HG03457 (cell line): ENCODE data around the gene SLC4A2.
A peak's percentile ranks its signal among the peaks of the same experiment; 100 is the strongest.
"Not testable (repeated sequence)": the region's sequence is repeated elsewhere in the genome, so short reads cannot be mapped to it uniquely, and the experiment has no call there.

Experiments used
- ATAC-seq: cut with Tn5 transposase; IDR thresholded peaks from one replicate; pipeline ENCODE4 v1.9.1; 2021; ENCODE audit warnings: moderate number of reproducible peaks; ENCODE audit not compliant: unreplicated experiment

The SLC4A2 gene

DNA sequence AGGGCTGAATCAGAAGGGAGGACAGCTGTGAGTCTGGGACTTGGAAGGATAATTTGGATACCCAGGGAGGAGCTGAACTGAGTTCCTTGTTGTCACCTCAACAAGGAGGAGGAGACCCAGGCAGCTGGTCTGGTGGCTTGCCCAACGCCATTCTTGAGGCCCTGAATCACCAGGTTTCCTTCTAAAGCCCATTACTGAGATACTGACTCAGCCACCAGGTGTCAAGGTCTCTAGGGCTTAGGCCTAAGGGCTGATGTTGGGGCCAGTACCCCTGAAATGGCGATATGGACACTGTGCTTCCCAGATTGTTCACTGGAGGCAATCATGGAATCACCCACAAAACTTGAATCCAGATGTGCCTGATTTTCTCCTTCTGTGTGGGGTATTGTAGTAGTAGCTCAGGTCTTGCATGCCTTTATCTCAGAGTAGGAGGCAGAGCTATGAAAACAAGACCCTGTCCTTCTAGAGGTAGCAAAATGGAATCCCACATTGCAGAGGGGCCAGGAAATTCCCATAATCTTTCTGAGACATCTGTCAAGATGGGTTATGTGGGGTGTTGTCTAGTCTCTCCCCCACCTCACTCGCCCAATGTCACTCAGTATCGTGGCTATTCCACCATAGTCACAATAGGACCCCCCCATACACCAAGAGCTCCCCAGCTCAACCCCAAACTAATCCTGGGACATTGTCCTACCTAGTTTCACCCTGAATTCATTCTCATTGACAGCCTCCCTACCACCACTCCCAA lies 33.3 kb upstream of the SLC4A2 start:
- ATAC-seq: no peak

DNA sequence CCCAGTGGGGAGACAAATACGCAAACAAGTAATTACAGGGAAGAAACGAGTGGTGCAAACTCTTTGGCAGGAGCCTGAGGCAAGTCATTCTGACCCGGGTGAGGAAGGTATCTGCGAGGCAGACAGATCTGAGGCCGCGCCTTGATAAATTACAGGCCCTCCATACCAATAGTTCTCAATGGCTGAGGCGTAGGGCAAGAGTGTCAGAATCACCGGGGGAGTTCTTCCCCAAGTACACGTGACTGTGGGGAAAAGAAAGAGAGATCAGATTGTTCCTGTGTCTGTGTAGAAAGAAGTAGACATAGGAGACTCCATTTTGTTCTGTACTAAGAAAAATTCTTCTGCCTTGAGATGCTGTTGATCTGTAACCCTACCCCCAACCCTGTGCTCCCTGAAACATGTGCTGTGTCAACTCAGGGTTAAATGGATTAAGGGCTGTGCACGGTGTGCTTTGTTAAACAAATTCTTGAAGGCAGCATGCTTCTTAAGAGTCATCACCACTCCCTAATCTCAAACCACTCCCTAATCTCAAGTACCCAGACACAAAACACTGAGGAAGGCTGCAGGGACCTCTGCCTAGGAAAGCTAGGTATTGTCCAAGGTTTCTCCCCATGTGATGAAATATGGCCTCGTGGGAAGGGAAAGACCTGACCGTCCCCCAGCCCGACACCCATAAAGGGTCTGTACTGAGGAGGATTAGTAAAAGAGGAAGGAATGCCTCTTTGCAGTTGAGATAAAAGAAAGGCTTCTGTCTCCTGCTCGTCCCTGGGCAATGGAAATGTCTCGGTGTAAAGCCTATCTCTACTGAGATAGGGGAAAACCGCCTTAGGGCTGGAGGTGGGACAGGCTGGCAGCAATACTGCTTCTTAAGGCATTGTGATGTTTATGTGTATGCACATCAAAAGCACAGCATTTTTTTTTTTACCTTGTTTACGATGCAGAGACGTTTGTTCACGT lies 32.3 kb upstream of the SLC4A2 start:
- ATAC-seq: not testable (repeated sequence)

DNA sequence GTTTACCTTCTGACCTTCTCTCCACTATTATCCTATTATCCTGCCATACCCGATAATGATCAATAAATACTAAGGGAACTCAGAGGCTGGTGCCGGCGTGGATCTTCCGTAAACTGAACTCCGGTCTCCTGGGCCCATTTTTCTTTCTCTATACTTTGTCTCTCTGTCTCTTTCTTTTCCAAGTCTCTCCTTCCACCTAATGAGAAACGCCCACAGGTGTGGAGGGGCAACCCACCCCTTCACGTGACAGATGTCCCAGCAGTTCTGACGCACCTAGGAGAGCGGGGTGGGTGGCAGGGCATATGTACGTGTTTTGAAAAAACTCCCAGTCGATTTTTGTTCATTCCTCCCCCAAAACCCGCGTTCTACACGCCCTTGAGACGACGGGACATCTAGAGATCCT lies 31.7 kb upstream of the SLC4A2 start:
- ATAC-seq: not testable (repeated sequence)

DNA sequence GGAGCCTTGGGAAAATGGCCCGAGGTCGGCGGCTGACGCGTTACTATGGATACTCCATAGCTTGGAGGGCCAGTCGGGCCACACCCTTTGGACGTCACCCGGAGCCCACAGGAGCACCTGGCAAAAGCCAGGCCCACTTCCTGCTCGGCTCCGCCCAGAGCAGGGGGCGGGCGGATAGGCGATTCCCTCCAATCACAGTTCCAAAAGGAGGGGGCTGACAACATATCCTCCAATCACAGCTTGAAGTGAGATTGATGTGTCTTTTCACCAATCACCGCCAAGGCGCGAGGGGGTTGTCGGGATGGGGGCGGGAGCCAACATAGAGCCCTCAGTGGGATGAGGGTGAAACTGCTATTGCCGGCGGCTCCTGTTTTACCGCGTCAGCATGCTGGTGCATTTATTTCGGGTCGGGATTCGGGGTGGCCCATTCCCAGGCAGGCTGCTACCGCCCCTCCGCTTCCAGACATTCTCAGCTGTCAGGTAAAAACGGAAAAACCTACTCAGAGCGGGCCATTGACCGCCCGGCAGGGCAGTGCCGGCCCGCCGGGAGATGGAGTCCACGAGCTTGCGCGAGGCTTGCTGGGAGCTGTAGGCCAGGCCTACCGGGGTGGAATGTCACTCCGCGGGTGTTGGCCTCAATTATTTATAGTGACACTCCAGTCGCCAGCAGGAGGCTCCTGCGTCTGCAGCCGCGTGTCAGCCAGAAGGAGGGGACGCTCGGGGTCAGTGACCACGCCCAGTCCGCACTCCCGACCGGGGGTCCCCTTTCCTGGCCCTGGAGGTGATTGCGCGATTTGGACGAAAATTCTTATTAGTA lies 31.1 kb upstream of the SLC4A2 start, which contains the start of gene ABCB8:
Gene ABCB8, plus strand, starts transcription at position 320 of the 817 bp plus-strand sequence. Its CDS starts 66 bp downstream, at position 386.
- ATAC-seq: peak; percentile 92

DNA sequence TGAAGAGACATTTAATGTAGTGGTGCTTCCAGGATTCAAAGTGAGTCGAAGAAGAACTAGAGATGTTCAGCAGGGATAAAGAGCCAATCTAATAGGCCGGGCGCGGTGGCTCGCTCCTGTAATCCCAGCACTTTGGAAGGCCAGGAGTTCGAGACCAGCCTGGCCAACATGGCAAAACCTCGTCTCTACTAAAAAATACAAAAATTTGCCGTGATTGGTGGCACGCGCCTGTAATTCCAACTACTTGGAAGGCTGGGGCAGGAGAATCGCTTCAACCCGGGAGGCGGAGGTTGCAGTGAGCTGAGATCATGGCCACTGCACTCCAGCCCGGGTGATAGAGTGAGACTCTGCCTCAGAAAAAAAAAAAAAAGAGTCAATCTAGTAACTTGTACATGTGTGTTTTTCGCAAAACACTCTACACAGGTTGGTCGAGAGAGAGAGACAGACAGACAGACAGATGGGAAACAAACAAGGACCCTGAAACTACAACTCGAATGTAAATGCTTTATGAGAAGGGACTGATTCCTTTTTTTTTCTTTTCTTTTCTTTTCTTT lies 30.4 kb upstream of the SLC4A2 start:
- ATAC-seq: no peak

DNA sequence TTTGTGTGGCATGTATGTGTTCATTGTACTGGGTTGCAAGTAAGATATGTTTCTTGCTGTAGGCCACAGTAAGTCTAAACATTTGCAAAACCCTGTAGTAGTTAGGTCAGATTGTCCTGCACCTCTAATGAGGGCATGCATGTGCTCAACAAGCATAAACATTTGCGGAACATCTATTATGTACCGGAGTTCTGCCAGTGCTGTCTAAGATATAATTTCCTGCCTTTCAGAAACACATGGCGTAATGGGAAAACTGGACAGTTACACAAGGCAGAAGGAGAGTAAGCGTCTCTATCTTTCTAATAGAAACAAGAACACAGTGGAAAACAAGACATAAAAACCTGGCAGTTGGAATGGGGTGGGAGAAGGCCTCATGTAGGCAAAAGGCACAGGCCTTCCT lies 28.4 kb upstream of the SLC4A2 start:
- no peak for ATAC-seq

DNA sequence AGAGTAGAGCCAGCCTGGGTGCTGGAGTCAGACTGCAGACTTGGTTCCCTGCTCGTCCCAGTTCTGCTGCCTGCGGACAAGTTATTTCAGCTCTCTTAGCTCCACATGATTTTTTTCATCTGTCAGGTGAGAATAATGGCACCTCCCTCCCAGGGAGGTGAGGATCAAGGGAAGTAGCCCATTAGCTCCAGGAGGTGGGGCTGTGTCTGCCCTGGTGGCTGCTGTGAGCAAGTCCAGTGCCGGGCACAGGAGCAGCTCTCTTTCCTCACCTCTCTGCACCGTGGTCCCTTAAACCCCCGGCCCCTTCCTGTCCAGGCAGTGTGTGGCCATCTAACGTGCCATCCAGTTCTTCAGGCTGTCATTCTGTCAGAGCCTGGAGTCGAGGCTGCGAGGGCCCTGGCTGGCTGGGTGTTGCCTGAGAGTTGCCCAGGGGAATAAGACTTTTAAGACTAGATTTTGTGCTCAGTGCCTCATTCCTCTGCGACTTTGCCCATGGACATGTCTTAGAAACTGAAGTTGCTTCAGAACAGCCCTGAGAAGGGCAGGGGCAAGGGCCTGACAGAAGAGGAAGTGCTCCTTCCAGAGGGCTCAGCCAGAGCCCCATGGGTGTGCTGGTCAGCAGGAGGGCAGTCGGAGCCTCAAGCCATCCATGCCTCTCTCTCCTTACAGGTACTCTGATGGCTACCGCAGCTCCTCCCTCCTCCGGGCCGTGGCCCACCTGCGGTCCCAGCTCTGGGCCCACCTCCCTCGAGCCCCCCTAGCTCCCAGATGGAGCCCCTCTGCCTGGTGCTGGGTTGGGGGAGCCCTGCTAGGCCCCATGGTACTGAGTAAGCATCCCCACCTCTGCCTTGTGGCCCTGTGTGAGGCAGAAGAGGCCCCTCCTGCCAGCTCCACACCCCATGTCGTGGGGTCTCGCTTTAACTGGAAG lies 26.2 kb upstream of the SLC4A2 start:
- ATAC-seq: no peak

DNA sequence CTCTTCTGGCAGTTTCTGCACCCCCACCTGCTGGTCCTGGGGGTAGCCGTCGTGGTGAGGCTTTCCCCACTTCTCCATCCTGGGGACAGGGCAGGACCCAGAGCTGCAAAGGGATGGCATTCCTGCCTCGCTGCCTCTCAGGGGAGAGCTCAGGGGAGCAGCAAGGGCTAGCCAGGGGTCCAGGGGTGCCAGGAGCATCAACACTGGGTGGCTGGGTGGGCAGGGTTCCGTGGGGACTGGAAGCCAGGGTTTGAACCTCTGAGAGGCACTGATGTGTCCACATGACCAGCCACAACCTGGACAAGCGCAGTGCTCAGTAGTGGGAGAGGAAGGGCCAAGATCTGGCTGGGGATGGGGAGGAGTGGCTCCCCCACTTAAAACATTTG lies 25.5 kb upstream of the SLC4A2 start:
- no peak for ATAC-seq

DNA sequence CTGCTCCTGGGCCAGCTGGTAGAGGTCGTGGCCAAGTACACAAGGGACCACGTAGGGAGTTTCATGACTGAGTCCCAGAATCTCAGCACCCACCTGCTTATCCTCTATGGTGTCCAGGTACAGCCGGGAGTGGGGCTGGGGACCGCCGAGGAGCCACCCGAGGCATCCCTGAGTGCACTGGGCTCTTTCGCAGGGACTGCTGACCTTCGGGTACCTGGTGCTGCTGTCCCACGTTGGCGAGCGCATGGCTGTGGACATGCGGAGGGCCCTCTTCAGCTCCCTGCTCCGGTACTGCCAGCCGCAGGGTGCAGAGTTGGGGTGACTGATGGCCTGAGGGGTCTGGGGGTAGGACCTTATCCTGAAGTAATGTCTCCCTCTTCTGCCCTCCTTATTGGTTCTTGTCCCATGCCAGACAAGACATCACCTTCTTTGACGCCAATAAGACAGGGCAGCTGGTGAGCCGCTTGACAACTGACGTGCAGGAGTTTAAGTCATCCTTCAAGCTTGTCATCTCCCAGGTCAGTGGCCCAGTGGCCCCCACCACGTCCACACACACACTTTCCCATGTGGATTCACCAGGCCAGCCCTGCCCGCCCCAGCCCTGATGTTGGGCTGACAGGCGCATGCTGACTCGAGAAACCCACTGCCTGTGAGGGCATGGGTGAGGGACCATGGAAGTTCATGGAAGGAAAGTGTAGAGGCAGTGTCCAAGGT lies 24.9 kb upstream of the SLC4A2 start:
- ATAC-seq: no peak

DNA sequence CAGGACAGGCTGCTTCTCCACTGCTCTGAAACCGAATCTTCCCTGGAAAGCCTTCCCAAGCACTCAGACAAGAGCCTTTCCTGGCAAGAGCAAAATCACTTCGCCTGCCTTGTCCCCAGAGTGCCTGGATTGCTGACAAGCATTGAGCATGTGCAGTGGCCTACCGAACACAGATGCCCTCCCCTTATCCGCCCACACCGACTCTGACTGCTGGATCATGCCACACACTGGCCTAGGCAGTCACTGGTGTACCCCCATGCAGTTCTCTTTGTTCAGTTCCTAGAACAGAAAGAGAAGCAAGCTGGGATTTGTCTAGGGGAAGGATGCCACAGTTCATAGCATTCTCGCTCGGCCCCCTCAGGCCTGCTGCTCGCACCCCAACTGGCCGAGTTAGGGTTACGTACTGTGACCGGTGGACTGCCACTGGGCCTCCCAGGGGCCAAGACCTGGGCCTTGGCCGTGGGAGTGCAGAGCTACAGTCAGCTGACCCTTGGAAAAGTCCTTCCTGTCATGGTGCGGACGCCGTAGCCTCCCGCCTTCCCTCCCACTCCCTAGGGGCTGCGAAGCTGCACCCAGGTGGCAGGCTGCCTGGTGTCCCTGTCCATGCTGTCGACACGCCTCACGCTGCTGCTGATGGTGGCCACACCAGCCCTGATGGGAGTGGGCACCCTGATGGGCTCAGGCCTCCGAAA lies 24.2 kb upstream of the SLC4A2 start:
- ATAC-seq: no peak

DNA sequence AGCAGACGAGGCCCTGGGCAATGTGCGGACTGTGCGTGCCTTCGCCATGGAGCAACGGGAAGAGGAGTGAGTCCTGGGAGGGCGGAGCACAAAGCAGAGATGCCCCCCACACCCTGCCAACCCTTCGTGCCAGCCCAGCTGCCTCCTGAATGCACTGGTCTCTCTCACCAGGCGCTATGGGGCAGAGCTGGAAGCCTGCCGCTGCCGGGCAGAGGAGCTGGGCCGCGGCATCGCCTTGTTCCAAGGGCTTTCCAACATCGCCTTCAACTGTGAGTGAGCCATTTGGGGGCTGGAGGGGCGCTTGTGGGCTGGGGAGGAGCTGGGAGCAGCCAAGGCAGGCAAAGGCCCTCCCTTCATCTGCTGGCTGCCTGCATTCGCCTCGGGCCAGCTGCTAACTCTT lies 23.5 kb upstream of the SLC4A2 start:
- no peak for ATAC-seq

DNA sequence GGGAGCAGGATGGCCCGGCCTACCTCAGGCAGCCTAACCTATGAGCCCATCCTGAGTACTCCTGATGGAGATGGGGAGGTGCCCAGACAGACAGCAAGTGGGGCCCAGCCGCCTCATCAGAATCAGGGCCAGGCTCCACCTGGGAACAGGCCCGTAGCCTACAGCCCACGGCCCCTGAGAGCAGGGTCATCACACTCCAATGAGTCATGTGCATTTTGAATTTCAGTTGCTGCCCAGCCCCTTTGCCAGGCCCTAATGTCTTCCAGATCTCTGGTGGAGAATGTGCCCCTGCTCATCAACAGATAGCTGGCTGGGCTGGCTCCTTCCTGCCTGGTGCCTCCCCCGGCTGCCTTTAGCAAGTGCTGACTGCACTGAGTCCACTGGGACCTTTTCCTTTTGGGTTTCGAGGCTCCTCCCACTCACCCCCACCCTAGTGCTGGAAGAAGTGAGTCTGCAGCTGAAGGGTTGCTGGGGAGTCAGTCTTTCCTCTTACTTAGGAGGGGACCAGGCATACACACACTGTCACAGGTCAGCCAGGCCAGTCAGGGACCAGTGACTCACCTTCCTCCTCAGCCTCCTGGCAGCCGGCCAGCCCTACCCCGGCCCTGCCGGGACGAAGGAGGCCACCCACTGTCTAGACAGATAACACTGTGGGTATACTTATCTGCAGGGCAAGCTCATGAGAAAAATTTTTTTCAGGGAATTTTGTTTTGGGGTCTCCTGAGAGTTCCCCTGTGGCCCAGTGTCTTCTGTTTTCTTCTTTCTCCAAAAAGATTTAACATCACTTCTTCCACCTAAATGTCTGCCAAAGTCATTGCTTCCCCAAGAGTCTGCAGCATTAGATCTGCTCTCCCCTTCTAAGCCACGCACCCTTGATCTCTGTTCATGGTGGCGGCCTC lies 20.2 kb upstream of the SLC4A2 start:
- no peak for ATAC-seq

DNA sequence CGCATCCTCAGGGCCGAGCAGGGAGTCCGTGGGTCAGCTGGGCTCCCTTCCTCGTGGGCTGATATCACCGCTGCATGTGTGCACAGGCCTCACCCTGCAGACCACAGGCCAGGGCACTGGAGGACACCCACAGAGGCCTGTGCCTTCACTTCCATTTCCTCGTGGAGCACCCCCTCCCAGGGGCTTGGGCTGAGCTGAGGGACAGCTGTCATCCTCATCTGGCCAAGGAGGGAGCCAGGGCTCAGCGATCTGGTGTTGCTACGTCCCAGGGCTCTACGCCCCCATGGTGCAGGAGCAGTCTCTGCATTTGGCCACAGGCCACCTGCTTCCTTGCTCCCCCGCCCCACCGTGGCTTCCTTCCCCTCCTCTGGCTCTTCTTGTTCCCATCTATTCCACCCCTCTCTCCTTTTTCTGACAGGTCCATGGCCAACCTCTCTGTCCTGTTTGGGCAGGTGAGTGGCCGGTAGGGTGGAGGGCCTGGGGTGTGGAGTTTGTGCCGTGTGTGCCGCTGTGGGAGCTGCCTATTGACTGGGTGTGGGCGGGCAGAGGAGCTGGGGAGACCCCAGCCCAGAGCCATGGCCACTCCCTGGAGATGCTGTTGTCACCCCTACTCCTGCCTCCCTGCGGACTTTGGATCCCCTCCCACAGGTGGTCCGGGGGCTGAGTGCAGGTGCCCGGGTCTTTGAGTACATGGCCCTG lies 19.4 kb upstream of the SLC4A2 start:
- ATAC-seq: no peak

DNA sequence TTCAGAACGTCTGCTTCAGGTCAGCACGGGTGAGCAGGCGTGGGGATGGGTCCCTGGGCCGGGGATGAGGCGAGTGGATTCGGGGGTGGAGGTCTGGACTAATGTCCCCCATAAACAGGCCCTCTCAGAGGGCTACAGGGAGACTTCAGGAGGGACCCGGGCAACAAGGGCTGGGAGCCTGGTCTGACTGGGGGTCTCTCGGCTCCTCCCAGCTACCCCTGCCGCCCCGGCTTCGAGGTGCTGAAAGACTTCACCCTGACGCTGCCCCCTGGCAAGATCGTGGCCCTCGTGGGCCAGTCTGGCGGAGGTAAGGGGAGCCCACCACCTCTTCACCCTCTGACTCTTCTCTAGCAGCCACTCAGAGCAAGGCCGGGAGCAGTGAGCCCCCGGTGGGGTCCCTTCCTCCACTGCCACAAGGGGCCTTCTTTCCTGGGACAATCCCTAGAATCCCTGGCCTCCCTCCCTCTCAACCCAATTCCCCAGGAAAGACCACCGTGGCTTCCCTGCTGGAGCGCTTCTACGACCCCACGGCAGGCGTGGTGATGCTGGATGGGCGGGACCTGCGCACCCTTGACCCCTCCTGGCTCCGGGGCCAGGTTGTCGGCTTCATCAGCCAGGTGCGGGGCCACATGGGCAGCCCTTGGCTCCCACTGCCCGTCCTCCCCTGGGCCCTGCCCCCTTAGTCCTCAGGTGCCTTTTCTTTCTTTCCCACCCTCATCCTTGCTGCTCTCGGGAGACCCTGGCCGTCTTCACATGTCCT lies 18.6 kb upstream of the SLC4A2 start:
- ATAC-seq: no peak

DNA sequence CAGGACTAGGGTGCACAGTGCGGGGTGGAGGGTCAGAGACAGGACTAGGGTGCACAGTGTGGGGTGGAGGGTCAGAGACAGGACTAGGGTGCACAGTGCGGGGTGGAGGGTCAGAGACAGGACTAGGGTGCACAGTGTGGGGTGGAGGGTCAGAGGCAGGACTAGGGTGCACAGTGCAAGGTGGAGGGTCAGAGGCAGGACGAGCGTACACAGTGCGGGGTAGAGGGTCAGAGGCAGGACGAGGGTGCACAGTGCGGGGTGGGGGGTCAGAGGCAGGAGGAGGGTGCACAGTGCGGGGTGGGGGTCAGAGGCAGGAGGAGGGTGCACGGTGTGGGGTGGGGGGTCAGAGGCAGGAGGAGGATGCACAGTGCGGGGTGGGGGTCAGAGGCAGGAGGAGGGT lies 15.9 kb upstream of the SLC4A2 start:
- ATAC-seq: not testable (repeated sequence)

DNA sequence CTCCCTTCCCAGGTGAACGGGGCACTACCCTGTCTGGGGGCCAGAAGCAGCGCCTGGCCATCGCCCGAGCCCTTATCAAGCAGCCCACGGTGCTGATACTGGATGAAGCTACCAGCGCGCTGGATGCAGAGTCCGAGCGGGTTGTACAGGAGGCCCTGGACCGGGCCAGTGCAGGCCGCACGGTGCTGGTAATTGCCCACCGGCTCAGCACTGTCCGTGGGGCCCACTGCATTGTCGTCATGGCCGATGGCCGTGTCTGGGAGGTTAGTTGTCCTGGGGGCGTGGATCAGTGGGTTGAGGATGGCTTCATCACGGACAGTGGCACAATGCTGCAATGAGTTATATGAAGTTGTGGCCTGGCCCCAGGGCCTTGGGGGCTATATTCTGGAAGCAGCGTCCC lies 15.4 kb upstream of the SLC4A2 start:
- no peak for ATAC-seq
